Stimulated activated CD8-positive, alpha-beta memory T cell treated with anti-CD3 and anti-CD28 coated beads, Interleukin-12 subunit alpha, Interleukin-12 subunit beta, amount 100 ng/mL, for 24 hours (primary cell): ENCODE measurements around the gene HACD2.
"Not testable (repeated sequence)": the region's sequence is repeated elsewhere in the genome, so short reads cannot be mapped to it uniquely, and the experiment has no call there.

Experiments
- DNase-seq: peaks from one replicate; pipeline ENCODE4 v3.0.0-alpha.2; 2020; ENCODE audit errors: extremely low read depth

HACD2 gene

GRCh38 chr3:123525433-123525832 lies 59.4 kb downstream of the HACD2 start:
- DNase-seq, result no peak

GRCh38 chr3:123524981-123525380 lies 59.9 kb downstream of the HACD2 start:
- no peak for DNase-seq

GRCh38 chr3:123523023-123523412 lies 61.8 kb downstream of the HACD2 start:
- DNase-seq, result no peak

GRCh38 chr3:123522320-123523022 lies 62.4 kb downstream of the HACD2 start:
- DNase-seq, result no peak

- no peak for DNase-seq
These were observed 63.5 kb downstream of the HACD2 start for GRCh38 chr3:123521179-123521969.

GRCh38 chr3:123520656-123521055 lies 64.2 kb downstream of the HACD2 start:
- DNase-seq, result no peak

GRCh38 chr3:123518892-123519485 lies 65.9 kb downstream of the HACD2 start:
- no peak for DNase-seq

GRCh38 chr3:123511726-123512125 lies 73.1 kb downstream of the HACD2 start:
- no peak for DNase-seq

GRCh38 chr3:123511084-123511483 lies 73.8 kb downstream of the HACD2 start:
- no peak for DNase-seq

GRCh38 chr3:123508178-123508577 lies 76.7 kb downstream of the HACD2 start:
- no peak for DNase-seq

- no peak for DNase-seq
These were observed 79.0 kb downstream of the HACD2 start for GRCh38 chr3:123505820-123506219.

GRCh38 chr3:123503203-123503602 lies 81.7 kb downstream of the HACD2 start:
- no peak for DNase-seq

GRCh38 chr3:123499322-123499721 lies 85.5 kb downstream of the HACD2 start:
- no peak for DNase-seq

- DNase-seq, result no peak
These were observed 86.1 kb downstream of the HACD2 start for GRCh38 chr3:123498761-123499160.

- no peak for DNase-seq
These were observed 90.9 kb downstream of the HACD2 start for GRCh38 chr3:123493912-123494311.

GRCh38 chr3:123491966-123492587 lies 92.8 kb downstream of the HACD2 start:
- DNase-seq, result no peak

GRCh38 chr3:123489400-123490004 lies 95.4 kb downstream of the HACD2 start:
- DNase-seq, result no peak

GRCh38 chr3:123488645-123489347 lies 96.1 kb downstream of the HACD2 start:
- DNase-seq, result no peak

- DNase-seq, result not testable (repeated sequence)
These were observed 97.8 kb downstream of the HACD2 start for GRCh38 chr3:123487063-123487462.

GRCh38 chr3:123486460-123486859 lies 98.4 kb downstream of the HACD2 start:
- DNase-seq, result no peak

GRCh38 chr3:123485551-123485950 lies 99.3 kb downstream of the HACD2 start:
- DNase-seq, result no peak
